GM18511 (cell line): Measurements from ENCODE around the gene MAIP1.
A peak's percentile ranks its signal among the peaks of the same experiment; 100 is the strongest.

Source experiments
- ATAC-seq: cut with Tn5 transposase; IDR thresholded peaks from one replicate; pipeline ENCODE4 v1.9.1; 2021; ENCODE audit warnings: mild to moderate bottlenecking, moderate library complexity; ENCODE audit not compliant: unreplicated experiment

The MAIP1 gene

GRCh38 chr2:199946196-199946595 lies 9.2 kb upstream of the MAIP1 start:
- ATAC-seq = no peak

- no peak for ATAC-seq
These were observed 8.5 kb upstream of the MAIP1 start for GRCh38 chr2:199946836-199947235.

DNA sequence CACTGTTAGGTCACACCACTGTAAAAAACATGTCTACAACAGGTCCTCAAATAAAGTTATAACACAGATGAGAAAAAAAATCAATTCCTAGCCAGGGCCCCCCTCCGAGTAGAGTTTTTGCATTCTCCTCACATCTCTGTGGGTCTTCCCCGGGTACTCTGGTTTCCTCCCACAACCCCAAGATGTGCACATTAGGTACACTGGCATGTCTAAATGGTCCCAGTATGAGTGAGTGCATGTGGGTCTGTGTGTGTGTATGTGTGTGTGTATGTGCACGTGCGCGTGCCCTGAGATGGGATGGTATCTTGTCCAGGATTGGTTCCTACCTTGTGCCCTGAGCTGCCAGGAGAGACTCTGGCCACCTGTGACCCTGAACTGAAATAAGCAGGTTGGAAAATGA lies 5.0 kb upstream of the MAIP1 start:
- no peak for ATAC-seq

- ATAC-seq = no peak
These were observed 4.4 kb upstream of the MAIP1 start for GRCh38 chr2:199951023-199951422.

DNA sequence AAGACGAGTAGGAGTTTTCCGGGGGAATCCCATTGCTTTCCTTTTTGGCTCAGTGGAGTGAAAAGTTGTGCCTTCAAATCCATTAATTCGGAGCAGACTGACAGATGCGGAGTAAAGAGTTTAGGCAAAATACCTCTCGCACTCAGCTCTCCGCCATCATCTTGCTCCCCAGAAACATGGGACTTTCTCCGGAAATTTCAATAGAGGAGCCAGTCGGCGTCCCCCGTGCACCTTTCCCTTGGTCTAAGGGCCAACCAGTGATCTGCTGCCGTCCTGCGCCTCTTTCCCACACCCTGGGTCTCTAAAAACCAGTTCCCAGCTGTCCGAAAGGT lies 409 bp upstream of the MAIP1 start:
- peak; percentile 57 for ATAC-seq

- ATAC-seq = no peak
These were observed 639 bp downstream of the MAIP1 start for GRCh38 chr2:199956062-199956380.

GRCh38 chr2:199958014-199958413 lies 2.6 kb downstream of the MAIP1 start:
- no peak for ATAC-seq

DNA sequence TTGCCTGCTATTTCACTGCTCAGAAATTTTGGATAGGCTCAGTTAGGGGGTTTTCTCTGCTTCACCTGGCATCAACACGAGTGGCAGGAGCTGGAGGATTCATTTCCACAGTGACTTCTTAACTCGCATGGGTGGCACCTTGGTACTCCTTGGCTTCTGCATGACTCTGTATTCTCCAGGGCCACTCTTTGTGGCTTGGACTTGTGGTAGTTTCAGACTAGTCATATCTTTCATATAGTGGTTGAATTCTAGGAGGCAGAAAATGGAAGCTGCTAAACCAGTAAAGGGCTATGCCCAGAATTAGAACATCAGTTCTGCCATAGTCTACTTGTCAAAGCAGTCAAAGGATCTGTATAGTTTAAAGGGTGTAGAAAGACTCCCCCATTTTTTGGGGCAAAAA lies 6.8 kb downstream of the MAIP1 start:
- ATAC-seq = peak; percentile 56

DNA sequence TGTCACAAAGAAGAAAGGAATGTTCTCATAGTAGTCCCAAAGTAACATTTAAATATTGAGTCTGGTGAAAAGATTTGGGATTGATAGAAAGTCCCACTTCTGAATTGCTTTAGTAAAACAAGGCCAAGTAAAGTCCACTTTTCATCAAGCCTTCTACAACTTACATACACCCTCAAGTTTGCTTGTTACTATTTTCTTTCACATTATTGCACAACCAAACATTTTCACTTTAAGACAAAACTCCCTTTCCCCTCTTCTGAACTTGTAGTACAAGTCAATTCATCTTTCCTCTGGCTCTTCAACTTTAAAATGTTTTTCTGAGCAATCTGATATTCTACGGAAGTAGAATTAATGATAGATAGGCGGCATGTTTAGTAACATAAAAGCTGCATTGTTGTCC lies 11.0 kb downstream of the MAIP1 start:
- no peak for ATAC-seq

GRCh38 chr2:199966976-199967375 lies 11.6 kb downstream of the MAIP1 start:
- no peak for ATAC-seq

GRCh38 chr2:199968126-199968525 lies 12.7 kb downstream of the MAIP1 start:
- no peak for ATAC-seq

DNA sequence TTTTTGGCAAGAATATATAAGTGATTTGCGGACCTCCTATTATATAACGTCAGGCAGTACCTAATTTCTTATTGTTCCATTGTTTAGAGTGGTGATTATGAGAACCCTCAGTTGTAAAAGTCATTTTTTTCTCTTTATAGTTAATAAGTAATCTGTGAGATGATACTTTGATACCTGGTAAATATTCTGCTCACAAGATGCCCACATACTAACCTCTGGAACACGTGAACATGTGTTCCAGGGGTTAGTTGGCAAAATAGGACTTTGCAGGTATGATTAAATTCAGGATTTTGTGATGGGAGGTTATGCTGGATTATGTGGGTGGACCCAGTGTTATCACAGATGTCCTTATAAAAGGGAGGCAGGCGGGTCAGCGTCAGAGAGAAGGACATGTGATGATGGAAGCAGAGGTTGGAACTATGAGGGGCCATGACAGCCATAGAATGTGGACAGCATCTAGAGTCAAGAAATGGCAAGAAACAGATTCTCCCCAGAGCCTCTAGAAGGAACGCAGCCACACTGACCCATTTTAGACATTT lies 16.8 kb downstream of the MAIP1 start:
- ATAC-seq = no peak

GRCh38 chr2:199973703-199974102 lies 18.3 kb downstream of the MAIP1 start:
- no peak for ATAC-seq

DNA sequence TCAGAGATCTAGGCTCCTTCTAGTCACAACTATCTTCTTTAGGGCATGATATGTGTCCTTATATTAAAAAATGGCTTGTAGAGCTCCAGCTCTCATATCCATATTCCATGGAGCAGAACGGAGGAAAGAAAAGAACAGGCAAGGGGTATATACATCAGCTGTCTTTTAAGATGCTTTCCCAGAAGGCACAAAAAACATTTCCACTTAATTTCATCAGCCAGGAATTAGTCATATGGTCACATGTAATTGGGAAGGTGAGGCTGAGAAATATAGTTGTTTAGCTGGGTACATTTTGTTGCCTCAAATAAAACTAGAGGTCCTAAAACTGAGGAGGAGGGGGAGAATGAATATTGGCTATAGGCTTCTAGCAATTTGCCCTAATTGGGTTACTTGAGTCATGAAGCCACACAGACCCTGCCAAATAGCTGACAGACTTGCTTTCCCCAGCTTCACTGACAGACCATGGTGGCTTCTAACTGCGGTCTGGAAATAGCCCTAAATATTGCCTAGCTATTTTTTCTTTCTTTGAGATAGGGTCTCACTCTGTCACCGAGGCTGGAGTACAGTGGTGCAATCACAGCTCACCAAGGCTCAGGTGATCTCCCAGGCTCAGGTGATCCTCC lies 20.0 kb downstream of the MAIP1 start:
- ATAC-seq = no peak

DNA sequence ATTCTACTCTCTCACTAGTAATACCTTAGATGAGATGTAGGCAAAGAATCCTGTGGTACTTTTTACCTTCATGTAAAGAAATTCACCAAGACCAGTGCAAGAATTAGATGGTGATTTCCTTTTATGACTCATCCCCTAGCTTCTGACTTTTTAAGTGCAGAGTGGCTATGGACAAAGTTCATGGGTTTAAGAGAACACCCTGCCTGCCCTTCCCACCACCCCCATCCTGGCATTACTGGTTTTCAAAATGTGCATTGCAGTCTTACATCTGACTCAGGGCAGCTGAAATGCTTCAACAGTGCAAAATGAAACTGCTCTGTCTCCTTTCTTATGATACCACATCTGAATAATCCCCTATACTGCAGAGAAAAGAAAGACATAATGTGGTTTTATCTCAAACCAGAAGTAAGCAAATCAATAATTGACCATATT lies 22.6 kb downstream of the MAIP1 start:
- peak; percentile 87 for ATAC-seq

- no peak for ATAC-seq
These were observed 24.0 kb downstream of the MAIP1 start for GRCh38 chr2:199979398-199979797.

DNA sequence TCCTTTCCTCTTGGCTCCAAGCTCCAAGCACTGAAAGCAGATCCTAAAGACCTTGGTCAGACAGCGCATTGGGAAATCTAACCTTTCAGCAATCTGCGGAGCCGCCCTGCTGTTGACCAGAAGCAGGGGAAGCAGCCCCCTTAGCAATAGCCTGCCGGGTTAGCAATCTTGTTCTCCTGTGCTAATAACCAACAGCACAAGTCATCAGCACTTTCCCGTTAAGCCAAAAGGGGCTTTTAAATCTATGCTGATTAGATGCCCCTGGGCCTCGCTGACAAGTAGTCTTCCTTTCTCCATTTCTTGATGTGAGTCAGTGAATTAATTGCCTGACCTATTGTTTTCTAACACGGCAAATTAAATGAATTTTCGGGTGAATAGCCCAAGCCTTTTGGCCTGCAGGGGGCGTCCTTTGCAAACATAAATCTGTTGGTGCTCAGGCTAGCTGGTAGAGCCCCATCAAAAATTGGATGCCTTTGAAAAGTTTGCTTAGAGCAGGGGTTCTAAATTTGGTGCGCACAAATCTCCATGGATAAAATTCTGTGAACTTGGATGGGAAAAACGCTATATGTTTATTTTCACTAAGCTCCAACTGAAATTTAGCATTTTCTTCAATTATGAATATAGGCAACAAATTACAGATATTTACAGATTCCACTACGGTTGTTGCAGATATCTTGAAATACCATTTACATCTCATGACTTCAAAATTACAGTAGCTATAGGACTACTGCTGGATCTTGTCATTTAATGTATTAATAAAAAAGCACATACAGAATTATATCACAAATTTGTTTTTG lies 24.6 kb downstream of the MAIP1 start:
- ATAC-seq = peak; percentile 32

GRCh38 chr2:199982126-199982843 lies 26.9 kb downstream of the MAIP1 start:
- no peak for ATAC-seq

- no peak for ATAC-seq
These were observed 28.2 kb downstream of the MAIP1 start for GRCh38 chr2:199983534-199983933.

- ATAC-seq = no peak
These were observed 28.8 kb downstream of the MAIP1 start for GRCh38 chr2:199984159-199984558.

GRCh38 chr2:199984755-199985154 lies 29.4 kb downstream of the MAIP1 start:
- ATAC-seq = no peak

DNA sequence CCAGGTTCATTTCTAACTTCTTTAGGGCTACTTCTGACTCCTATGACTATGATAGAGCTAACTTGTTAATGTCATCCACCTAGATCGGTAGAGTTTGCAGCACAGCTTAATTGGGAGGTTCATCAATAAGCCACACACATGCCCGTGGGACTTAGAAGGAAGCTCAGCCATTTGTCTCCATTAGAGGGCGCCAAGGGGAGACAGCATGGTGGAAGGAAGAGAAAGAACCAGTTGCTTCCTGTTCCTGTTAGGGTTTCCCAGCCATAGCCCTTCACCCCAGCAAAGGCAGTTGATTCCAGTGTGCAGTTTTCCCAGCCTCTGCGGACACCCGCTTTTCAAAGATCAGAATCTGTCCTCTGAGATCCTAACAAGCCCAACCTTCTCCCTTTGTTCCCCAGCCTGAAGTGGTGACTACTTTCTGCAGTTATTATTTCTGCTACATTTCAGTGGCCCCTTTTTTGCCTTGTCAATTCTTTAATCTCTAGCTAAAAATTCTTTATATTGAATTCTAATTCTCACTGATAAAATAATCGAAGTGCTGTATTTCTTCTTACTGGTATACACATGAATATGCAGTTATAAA lies 30.3 kb downstream of the MAIP1 start:
- ATAC-seq = peak; percentile 72
